Stimulated activated effector memory CD8-positive, alpha-beta T cell treated with anti-CD3 and anti-CD28 coated beads, Interleukin-12 subunit alpha, Interleukin-12 subunit beta, amount 100 ng/mL, for 72 hours (primary cell): ENCODE measurements around the gene GRAP2.

Source experiments
- ATAC-seq: fragments of 150-1000 bp; cut with Tn5 transposase; 2 replicates; pipeline ENCODE4 v1.10.0; 2021
- DNase-seq, 2 donors: peaks; one replicate each; pipeline ENCODE4 v3.0.0; 2021 to 2022; ENCODE audit warnings: low spot score in 2 of 2
- H3K27ac Mint-ChIP-seq: one replicate; pipeline ENCODE4 v1.8.0; 2022; ENCODE audit warnings: mild to moderate bottlenecking, mixed read lengths
- H3K36me3 Mint-ChIP-seq: one replicate; pipeline ENCODE4 v1.8.0; 2022; ENCODE audit warnings: mild to moderate bottlenecking, mixed read lengths
- H3K4me1 Mint-ChIP-seq: one replicate; pipeline ENCODE4 v1.8.0; 2022; ENCODE audit warnings: mixed read lengths
- H3K4me3 Mint-ChIP-seq: one replicate; pipeline ENCODE4 v1.8.0; 2022; ENCODE audit warnings: mild to moderate bottlenecking, mixed read lengths
- H3K9me3 Mint-ChIP-seq: one replicate; pipeline ENCODE4 v1.8.0; 2022; ENCODE audit warnings: mixed read lengths

Gene GRAP2

GRCh38 chr22:39994041-39994565 lies 93.2 kb downstream of the GRAP2 start:
- Mint-ChIP-seq H3K9me3 (no peaks in the 10 kb centered on the region), H3K4me1 (no peaks in the 10 kb centered on the region), H3K4me3 (peak overlapping the region; percentile 41), H3K27ac (no peak overlapping the region), H3K36me3 (no peaks in the 10 kb centered on the region)
- DNase-seq (no peak), ATAC-seq (peak; percentile 57)

GRCh38 chr22:39994566-39995392 lies 93.9 kb downstream of the GRAP2 start, which contains the start of gene FAM83F:
Gene FAM83F (plus strand): TSS chr22:39994954. CDS start chr22:39995043, 89 bp downstream.
- DNase-seq (peak in 1 of 2 donors; percentile 18), ATAC-seq (peak; percentile 80)
- Mint-ChIP-seq H3K27ac (no peak within 1 kb of the TSS), H3K9me3 (no peaks in the 10 kb centered on the region), H3K36me3 (no peaks in the 10 kb centered on the region), H3K4me1 (no peaks in the 10 kb centered on the region), H3K4me3 (peak within 1 kb of the TSS; percentile 41)

DNA sequence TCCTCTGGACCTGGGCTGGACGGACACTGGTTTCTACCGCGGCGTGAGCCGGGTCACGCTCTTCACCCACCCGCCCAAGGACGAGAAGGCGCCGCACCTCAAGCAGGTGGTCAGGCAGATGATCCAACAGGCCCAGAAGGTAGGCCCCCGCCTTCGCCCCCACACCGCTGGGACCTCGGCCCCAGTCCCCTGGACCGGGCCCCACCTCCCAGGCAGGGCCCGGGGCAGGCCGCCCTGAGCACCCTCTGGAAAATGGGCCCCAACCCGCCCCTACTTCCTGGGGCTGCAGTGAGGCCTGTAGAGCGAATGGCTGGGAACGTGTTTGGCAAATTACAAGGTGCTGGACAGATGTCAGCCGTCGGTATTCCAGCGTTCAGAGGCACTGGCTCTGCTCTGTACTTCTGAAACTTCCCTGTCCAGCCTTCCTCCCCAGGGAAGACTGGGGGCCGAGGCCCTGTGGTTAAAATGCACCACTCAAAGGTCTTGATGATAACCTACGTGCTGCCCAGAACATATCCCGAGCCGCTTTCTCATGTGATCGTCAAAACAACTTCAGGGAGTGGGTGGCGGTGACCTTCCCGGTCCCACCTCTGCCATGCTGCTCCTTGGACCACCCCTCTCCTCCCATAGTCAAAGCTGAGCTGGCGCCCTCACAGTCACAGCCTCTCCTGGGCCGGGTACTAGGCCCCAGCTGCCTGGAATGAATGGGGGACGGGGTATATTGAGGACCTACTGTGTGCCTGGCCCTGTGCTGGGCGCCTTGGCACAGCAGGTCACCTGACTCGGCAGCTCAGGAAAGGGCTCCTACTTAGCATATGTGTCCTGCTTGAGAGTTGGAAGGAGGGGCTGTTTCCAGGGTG lies 94.7 kb downstream of the GRAP2 start:
- Mint-ChIP-seq H3K27ac (no peak overlapping the region), H3K36me3 (no peaks in the 10 kb centered on the region), H3K4me1 (no peaks in the 10 kb centered on the region), H3K4me3 (peak overlapping the region; percentile 7), H3K9me3 (no peaks in the 10 kb centered on the region)
- ATAC-seq: no peak
- no peak for DNase-seq

DNA sequence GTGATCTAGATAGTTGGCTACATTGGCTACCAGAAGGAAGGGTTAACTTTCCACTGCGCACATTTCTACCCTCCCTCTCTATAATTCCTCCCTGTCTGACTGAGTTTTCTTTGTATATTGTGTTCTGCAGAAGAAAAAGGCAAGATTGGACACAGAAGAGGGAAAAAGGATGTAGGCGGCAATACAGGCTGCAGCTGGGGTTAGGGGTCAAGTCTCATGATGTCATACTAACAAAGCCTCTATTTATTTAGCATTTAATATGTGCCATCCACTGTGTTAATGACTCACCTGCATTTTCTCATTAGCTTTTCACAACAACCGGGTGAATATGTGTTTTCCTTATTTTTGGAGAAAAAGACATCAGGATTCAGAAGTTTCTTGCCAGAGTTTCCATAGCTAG lies 95.8 kb downstream of the GRAP2 start:
- H3K27ac Mint-ChIP-seq: no peak overlapping the region
- no peak for ATAC-seq
- no peaks in the 10 kb centered on the region for H3K9me3 Mint-ChIP-seq
- DNase-seq: no peak
- no peaks in the 10 kb centered on the region for H3K4me1 Mint-ChIP-seq
- no peaks in the 10 kb centered on the region for H3K36me3 Mint-ChIP-seq
- H3K4me3 Mint-ChIP-seq: no peak overlapping the region

- Mint-ChIP-seq H3K4me3 (no peak overlapping the region), H3K27ac (no peak overlapping the region), H3K4me1 (no peaks in the 10 kb centered on the region), H3K9me3 (no peaks in the 10 kb centered on the region), H3K36me3 (no peaks in the 10 kb centered on the region)
- DNase-seq (no peak), ATAC-seq (no peak)
These were observed 96.5 kb downstream of the GRAP2 start for GRCh38 chr22:39997421-39997820.

DNA sequence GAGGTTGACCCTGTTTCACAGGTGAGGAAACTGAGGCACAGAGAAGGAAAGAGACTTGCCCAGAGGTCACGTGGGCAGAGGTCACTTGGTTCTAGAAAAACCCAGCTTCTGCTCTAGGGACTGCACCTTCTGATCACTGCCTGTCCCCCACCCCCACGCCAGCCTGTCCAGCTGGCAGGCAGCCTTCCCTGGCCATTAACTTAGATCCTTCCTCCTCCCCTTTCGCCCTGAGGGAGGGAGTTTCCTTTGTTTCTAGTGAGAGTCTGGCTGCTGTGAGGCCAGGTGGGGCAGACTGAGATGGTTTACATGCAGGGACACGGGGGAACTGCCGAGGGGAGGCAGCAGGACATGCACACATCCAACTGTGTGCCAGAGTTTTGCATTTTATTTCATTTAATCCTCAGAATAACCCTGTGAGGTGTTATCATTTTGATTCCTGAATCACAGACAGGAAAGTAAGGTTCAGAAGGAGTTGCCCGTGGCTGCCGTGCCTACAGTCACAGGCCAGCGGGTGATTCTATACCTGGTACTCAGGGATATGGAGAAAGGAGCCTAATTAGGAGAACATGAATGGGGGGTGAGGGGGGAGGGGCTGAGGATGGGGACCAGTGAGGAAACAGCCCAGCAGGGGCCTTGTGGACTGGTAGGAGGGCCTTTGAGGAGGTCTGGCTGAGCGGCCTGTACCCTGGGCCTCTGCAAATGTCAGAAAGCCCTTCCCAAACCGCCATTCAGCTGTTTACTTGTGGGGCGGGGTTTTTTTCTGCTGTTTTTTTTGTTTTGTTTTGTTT lies 97.2 kb downstream of the GRAP2 start:
- Mint-ChIP-seq H3K36me3 (no peaks in the 10 kb centered on the region), H3K4me1 (no peaks in the 10 kb centered on the region), H3K27ac (no peak overlapping the region), H3K4me3 (no peak overlapping the region), H3K9me3 (no peaks in the 10 kb centered on the region)
- no peak for DNase-seq
- no peak for ATAC-seq

GRCh38 chr22:39999144-39999757 lies 98.4 kb downstream of the GRAP2 start:
- Mint-ChIP-seq H3K27ac (peak overlapping the region; percentile 29), H3K36me3 (no peaks in the 10 kb centered on the region), H3K9me3 (no peaks in the 10 kb centered on the region), H3K4me1 (no peaks in the 10 kb centered on the region), H3K4me3 (no peak overlapping the region)
- ATAC-seq: no peak
- no peak for DNase-seq

GRCh38 chr22:40000171-40000570 lies 99.3 kb downstream of the GRAP2 start:
- H3K27ac Mint-ChIP-seq: peak overlapping the region; percentile 29
- DNase-seq (no peak), ATAC-seq (no peak)
- H3K9me3 Mint-ChIP-seq: no peaks in the 10 kb centered on the region
- H3K4me3 Mint-ChIP-seq: no peak overlapping the region
- no peaks in the 10 kb centered on the region for H3K36me3 Mint-ChIP-seq
- no peaks in the 10 kb centered on the region for H3K4me1 Mint-ChIP-seq

- Mint-ChIP-seq H3K4me1 (no peaks in the 10 kb centered on the region), H3K27ac (peak overlapping the region; percentile 23), H3K36me3 (no peaks in the 10 kb centered on the region), H3K9me3 (no peaks in the 10 kb centered on the region), H3K4me3 (no peak overlapping the region)
- DNase-seq: no peak
- no peak for ATAC-seq
These were observed 100.2 kb downstream of the GRAP2 start for GRCh38 chr22:40001106-40001505.

- no peak for ATAC-seq
- Mint-ChIP-seq H3K36me3 (no peaks in the 10 kb centered on the region), H3K9me3 (no peaks in the 10 kb centered on the region), H3K27ac (peak overlapping the region; percentile 23), H3K4me1 (no peaks in the 10 kb centered on the region), H3K4me3 (no peak overlapping the region)
- DNase-seq: no peak
These were observed 101.1 kb downstream of the GRAP2 start for GRCh38 chr22:40001800-40002577.

- H3K27ac Mint-ChIP-seq: no peak overlapping the region
- no peaks in the 10 kb centered on the region for H3K9me3 Mint-ChIP-seq
- ATAC-seq: no peak
- peaks cover 7% of the 10 kb centered on the region for H3K4me1 Mint-ChIP-seq
- DNase-seq: no peak
- peaks cover 5% of the 10 kb centered on the region for H3K36me3 Mint-ChIP-seq
- H3K4me3 Mint-ChIP-seq: no peak overlapping the region
These were observed 102.2 kb downstream of the GRAP2 start for GRCh38 chr22:40002935-40003715.

GRCh38 chr22:40004836-40005235 lies 104.0 kb downstream of the GRAP2 start:
- no peak overlapping the region for H3K4me3 Mint-ChIP-seq
- H3K27ac Mint-ChIP-seq: no peak overlapping the region
- H3K36me3 Mint-ChIP-seq: peaks cover 5% of the 10 kb centered on the region
- ATAC-seq (no peak), DNase-seq (no peak)
- H3K4me1 Mint-ChIP-seq: peaks cover 18% of the 10 kb centered on the region
- H3K9me3 Mint-ChIP-seq: no peaks in the 10 kb centered on the region

DNA sequence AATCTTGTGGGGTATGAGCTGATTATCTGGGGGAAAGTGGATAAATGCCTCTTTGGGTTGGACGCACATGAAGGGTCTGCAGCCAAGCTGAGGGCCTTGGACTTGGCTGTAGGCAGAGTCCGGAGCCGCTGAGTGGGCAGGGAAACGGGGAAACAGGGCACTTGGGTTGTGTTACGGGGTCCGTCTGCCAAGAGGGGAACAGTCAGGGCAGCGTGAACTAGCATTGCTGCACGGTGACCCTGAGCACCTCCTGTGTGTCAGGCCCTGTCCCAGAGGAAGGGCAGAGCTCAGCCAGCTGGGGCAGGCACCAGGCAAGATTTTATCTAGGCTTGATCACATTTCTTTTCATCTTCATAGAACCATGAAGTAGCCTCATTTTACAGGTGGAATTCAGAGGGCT lies 105.8 kb downstream of the GRAP2 start:
- Mint-ChIP-seq H3K4me1 (peaks cover 18% of the 10 kb centered on the region), H3K27ac (no peak overlapping the region), H3K9me3 (no peaks in the 10 kb centered on the region), H3K4me3 (no peak overlapping the region), H3K36me3 (peaks cover 5% of the 10 kb centered on the region)
- DNase-seq (no peak), ATAC-seq (no peak)
